NAMALWA (cell line): ENCODE measurements around the gene RIBC1.
A peak's percentile ranks its signal among the peaks of the same experiment; 100 is the strongest.
"Not testable (repeated sequence)": the region's sequence is repeated elsewhere in the genome, so short reads cannot be mapped to it uniquely, and the experiment has no call there.

Experiments
- DNase-seq: peaks from one replicate; pipeline ENCODE4 v3.0.0-alpha.2; 2015; ENCODE audit warnings: low spot score

RIBC1 gene

GRCh38 chrX:53422861-53423306 is at the start of gene RIBC1:
Gene RIBC1, plus strand, starts transcription at chrX:53422873. Its CDS starts 3,404 bp downstream, at chrX:53426277.
- DNase-seq = no peak

GRCh38 chrX:53373307-53373706 is 49.4 kb upstream of the RIBC1 start:
- no peak for DNase-seq

GRCh38 chrX:53374222-53374820 is 48.4 kb upstream of the RIBC1 start:
- DNase-seq = no peak

- DNase-seq = no peak
Observed at GRCh38 chrX:53374923-53375322, 47.8 kb upstream of the RIBC1 start.

DNA sequence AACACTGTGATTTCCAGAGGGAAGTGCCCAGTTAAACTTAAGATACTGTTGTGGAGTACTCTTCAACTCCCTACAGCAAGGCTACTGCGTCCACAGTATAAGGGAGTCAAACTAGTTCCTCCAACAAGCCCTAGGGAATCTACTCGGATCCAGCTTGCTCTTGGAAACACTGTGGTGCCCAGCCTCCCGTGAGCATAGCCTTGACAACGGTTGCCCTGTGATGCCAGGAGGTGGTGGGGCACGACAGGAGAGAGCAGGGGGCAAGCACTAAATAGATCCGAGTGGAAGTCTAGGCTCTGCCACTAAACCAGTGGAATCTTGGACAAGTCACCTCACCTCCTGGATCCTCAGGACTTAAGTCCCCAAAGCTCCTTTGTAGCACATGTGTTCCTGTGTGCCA is 45.8 kb upstream of the RIBC1 start:
- DNase-seq = no peak

GRCh38 chrX:53377464-53377863 is 45.2 kb upstream of the RIBC1 start:
- no peak for DNase-seq

GRCh38 chrX:53379008-53379710 is 43.5 kb upstream of the RIBC1 start:
- DNase-seq = no peak

DNA sequence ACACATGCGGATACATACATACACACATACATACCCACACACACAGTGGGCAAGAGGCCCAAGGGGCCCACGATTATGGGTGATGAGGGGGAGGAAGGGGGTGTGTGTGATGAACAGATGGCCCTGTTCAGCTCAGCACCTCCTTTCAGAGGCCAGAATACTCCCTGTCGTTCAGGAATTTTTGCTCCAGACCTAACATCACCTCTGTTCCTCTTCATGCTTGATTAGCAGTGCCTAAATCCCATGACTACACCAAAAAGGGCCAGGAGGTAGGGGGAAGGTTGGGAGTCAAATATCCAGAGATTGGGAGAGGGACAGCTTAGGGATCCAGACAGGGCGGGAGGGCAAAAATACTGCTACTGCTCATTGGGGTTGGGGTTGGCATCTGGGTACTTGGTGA is 42.9 kb upstream of the RIBC1 start:
- DNase-seq = no peak

- DNase-seq = no peak
Observed at GRCh38 chrX:53383376-53384076, 39.1 kb upstream of the RIBC1 start.

GRCh38 chrX:53395605-53396298 is 26.9 kb upstream of the RIBC1 start:
- no peak for DNase-seq

DNA sequence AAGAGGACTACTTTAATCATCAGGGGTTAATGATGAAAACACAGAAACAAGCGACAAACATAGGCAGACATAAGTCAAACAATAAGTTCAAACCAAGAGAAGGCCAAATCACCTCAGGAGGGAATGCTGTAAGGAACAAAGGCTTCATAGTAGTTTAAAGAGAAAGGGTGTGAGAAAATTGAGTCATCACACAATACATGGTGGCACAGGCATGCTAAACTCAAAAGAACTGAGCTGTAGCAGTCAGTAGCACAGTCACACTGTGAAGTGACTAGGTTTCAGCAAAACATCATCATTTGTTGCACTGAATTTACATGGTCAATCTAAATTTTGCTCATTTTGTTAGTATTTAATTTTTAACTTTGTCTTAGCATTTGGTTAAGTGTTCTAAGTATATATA is 24.5 kb upstream of the RIBC1 start:
- DNase-seq = no peak

DNA sequence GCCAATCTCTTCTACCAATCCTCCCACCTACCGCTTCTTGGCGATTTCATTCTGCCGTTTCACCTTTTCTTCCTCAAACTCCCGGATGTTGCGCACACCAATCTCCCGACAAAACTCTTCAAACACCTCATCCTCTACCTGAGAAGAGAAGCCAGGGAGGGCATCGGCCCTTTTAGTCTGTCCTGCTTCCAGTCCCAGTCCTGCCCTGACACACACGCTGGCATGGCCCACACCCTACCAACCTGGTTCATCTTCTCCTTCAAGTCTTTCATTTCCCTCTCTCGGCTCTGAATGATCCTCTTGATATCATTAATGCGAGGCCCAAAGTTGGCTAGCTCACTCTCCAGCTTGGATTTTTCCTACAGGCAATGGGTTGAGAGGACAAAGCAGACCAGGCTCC is 19.1 kb upstream of the RIBC1 start:
- no peak for DNase-seq

DNA sequence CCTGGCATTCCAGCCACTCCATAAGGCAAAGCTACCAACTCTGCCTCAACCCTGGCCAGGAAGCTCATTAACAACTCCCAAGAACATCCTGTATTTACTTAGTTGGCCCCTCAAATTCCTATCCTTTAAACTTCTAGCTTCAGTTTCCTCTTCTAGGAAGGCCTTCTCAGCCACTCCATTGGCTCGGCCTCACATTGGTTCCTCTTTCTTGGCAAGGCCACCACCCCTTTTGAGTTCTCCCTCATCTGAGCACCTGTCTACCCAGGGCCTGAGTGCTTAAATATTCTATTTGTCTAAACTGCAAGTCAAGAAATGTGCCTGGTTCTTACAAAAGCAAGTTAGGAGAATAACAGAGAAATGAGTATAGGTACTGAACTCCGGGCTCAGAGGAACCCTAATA is 10.2 kb upstream of the RIBC1 start:
- no peak for DNase-seq

GRCh38 chrX:53420351-53420750 is 2.3 kb upstream of the RIBC1 start:
- DNase-seq = not testable (repeated sequence)

DNA sequence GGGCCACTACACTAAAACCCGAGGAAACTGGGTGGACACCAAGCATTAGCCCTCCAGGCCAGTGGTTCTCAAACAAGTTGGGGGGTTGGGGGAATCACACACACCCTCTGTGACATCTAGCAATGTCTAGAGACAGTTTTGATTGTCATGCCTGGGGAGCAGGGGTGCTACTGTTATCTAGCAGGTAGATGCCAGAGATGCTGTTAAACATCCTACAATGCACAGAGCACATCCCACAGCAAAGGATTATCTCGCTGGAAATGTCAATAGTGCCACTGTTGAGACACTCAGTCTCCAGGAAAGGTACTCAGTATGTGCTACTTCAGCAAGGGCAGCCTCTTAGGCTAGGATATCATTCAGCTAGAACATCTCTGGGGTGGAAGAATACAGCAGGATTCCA is 1.5 kb upstream of the RIBC1 start:
- no peak for DNase-seq

DNA sequence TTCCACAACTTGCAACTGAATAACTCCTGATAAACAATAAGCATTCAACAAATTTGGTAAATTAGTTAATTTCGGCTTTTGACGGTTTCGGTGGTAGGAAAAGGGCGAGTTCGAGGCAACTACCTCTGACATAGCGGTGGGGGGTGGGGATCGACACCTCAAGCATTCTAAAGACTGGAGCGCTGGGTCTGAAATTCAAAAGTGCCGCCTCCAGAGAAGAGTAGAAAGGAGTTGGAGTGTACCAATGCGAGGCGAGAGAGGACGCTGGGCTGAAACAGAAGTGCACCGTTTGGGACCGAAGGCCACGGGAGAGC is 944 bp upstream of the RIBC1 start:
- DNase-seq = no peak

DNA sequence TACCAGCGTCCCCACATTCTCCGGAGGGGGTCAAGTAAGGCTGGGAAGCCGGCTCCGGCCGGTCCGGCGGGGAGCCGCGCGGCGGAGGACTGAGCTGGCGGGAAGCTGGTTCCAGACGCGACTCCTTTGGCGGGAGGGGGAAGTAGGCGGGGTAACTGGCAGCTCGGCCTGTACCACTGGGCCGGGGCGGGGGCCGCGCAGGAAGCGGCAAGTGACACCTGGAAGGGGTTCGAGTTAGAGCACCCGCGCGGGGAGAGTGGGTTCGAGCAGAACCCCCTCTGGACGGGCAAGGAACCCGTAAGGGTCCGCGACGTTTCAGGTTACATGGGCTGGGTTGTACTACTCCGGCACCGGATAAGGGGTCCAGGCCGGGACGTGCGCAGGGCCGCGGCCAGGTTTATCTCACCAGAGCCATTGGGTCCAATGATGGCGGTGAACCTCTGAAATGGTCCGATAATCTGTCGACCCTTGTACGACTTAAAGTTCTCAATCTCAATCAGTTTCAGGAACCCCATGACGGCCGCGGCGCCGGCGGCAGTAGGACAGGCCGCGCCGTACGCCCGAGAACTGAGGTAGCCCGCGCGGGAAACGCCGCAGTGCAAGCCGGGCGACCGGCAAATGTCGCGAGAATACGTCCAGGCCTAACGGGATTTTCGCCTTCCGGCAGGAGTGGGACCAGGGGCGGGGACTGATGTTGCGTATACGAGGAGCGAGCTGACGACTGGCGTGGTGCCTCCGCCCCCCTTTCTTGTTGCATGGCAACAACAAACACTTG is 400 bp upstream of the RIBC1 start, which contains the start of gene SMC1A:
TSS of gene SMC1A (minus strand) at position 569 of the 775 bp plus-strand sequence. CDS start at position 515, 54 bp downstream.
- peak; percentile 96 for DNase-seq

GRCh38 chrX:53429755-53430154 is 7.1 kb downstream of the RIBC1 start:
- DNase-seq = no peak

- DNase-seq = no peak
Observed at GRCh38 chrX:53430231-53430630, 7.6 kb downstream of the RIBC1 start.

GRCh38 chrX:53433651-53434639 is 11.3 kb downstream of the RIBC1 start, which contains the start of gene HSD17B10:
Gene HSD17B10, minus strand, starts transcription at chrX:53434370. Its CDS starts 25 bp downstream, at chrX:53434345.
- peak; percentile 88 for DNase-seq

DNA sequence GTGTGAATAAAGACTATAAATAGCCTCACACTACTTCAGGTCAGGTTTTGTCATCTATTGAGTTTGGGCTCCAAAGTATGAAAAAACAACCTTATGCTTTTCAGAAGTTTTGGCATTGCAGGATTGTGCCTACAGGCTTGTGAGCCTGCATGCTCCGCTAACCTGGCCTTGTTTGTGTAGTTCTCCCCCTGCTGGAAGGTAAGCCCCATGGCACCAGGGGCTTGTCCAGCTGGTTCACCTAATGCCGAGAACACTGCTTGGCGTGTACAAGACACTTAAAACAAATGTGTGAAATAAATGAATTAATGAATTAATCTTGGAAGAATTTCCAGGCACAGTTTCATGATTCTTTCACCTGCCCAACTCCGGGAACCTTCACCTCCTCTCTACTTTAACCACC is 13.3 kb downstream of the RIBC1 start:
- peak; percentile 82 for DNase-seq
